ENCODE measurements around the gene MAP4K4.
"Not testable (repeated sequence)": the region's sequence is repeated elsewhere in the genome, so short reads cannot be mapped to it uniquely, and the experiment has no call there.

Gene MAP4K4

GRCh38 chr2:101768556-101769220 lies 71.2 kb downstream of the MAP4K4 start:
- no peak for DNase-seq (ENCODE audit: low read depth)

DNA sequence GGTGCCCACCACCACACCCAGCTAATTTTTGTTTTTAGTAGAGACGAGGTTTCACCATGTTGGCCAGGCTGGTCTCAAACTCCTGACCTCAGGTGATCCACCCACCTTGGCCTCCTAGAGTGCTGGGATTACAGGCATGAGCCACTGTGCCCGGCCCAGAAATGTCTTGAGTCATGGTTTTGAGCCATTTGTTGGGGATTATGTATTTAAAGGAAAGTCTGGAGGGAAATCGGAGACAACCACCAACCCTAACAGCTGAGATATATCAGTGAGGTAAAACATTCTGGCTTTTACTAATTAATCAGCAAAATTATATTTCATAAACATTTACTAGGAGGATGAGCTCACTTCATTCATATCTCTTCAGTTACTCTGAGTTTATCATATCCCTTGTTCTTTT lies 72.2 kb downstream of the MAP4K4 start:
- not testable (repeated sequence) for DNase-seq (ENCODE audit: low read depth)

- DNase-seq (ENCODE audit: low read depth), result no peak
These were observed 73.2 kb downstream of the MAP4K4 start for GRCh38 chr2:101770726-101771125.

GRCh38 chr2:101771227-101771902 lies 73.9 kb downstream of the MAP4K4 start:
- no peak for DNase-seq (ENCODE audit: low read depth)

- DNase-seq (ENCODE audit: low read depth), result no peak
These were observed 74.4 kb downstream of the MAP4K4 start for GRCh38 chr2:101771910-101772321.

- no peak for DNase-seq (ENCODE audit: low read depth)
These were observed 75.6 kb downstream of the MAP4K4 start for GRCh38 chr2:101773137-101773536.

DNA sequence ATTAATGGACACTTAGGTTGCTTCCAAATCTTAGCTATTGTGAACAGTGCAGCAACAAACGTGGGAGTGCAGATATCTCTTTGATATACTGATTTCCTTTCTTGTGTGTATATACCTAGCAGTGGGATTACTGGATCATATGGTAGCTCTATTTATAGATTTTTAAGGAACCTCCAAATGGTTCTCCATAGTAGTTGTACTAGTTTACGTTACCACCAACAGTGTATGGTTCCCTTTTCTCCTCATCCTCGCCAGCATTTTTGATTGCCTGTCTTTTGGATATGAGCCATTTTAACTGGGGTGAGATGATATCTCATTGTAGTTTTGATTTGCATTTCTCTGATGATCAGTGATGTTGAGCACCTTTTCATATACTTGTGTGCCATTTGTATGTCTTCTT lies 76.5 kb downstream of the MAP4K4 start:
- not testable (repeated sequence) for DNase-seq (ENCODE audit: low read depth)

DNA sequence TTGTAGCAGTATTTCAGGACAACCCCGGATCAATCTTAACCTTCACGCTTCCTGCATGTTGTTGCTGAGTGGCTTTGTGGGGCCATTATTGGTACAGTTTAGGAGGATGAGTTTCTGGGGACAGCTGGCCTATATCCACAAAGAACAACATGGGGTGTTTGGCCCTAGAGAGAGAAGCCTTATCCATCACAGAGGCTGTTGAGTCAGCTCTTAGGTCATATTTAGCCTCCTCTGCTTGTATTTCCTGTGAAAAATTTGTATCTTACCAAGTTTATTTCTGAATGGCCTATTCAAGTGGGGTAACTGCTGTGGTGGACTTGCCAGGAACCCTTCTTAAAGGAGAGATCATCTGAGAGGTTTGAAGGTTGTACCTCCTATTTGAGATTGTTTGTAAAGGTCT lies 77.6 kb downstream of the MAP4K4 start:
- no peak for DNase-seq (ENCODE audit: low read depth)

DNA sequence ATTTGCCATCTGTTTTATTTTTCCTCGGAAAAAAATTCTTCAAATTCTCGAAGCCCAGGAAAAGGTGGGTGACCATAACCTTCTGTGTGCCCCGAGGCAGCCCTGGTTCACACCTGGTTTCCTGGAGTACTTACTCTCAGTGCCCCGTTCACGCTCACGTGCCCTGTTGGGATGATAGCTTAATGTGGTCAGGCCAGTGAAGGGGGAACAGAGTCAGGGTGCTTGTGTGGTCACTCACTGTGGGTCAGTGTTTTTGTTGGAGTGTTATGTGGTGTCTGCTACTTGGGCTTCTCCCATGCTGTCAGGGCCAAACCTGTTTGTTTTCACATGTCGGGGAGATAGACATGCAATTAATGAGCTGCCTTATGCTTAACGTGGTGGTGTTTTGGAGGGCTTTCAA lies 78.1 kb downstream of the MAP4K4 start:
- DNase-seq (ENCODE audit: low read depth), result no peak

GRCh38 chr2:101776172-101777043 lies 78.9 kb downstream of the MAP4K4 start:
- no peak for DNase-seq (ENCODE audit: low read depth)

DNA sequence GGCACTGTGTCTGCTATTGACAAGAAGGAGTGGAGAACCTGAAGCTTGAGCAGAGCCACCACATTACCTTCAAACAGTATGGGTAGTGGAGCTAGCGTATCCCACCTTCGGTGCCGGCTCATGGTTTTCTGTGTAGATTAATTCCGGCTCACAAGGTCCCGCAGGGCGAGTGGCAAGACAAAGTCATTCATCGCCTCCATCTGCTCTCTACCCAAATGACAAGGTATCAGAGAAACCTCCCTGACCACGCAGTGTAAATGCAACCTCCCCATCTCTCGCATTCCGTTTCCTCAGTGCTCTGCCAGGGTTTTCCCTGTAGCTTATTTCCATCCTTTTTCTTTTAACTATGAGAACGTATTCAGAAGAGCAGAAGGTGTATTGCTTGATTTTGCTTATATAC lies 79.8 kb downstream of the MAP4K4 start:
- DNase-seq (ENCODE audit: low read depth), result no peak

DNA sequence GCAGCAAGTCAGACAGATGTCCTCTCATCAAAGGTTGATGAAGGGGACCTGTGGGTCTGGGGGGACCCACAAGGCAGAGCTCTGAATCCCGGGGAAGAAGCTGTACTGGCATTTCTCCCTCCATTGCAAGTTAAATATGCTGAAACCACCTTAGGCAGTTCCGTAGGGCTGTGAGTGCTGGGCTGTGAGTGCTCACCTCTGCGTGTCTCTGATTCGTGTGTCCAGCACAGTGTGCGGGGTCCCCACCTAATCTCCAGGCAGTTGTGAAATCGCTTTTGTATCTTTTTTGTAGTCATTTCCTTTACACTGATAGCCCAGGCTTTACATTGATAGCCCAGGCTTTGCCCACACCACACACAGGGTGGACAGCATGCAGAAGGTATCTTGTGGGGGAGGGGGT lies 80.6 kb downstream of the MAP4K4 start:
- DNase-seq (ENCODE audit: low read depth), result no peak

DNA sequence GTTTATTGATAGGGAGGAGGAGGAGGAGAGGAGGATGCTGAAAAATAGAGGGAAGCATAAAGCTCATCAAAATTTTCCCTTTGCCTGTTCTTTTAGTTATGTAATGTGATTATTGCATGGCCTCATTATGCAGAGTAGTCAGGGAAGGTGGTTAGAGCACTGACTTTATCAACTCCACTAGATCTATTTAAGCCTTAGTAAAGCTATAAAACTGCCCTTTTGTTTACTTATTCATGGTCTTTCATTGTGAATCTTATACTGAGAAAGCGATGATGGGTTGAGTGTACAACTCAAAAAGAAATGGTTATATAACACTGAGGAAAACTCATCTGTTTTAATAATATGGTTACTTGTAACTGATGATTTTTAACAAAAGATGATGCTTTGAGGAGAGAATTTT lies 81.7 kb downstream of the MAP4K4 start:
- no peak for DNase-seq (ENCODE audit: low read depth)

DNA sequence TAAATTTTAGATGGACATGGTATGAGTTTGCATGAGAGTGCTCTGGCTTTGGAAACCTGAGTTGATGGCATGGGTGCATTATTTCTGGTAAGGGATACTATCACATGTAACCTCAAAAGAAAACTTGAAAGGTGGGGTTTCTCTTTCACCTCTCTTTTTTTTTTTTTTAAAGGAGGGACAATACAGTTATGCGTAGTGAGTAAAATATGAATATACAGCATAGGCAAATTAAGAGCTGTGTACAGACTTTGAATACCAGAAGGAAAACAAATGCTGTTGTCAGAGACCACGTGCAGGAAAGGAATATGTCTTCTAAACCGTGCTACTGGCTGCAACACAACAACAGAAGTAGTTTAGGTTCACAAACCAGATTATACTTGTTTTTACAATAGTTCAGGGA lies 82.1 kb downstream of the MAP4K4 start:
- DNase-seq (ENCODE audit: low read depth), result no peak

- no peak for DNase-seq (ENCODE audit: low read depth)
These were observed 83.8 kb downstream of the MAP4K4 start for GRCh38 chr2:101781326-101781725.

DNA sequence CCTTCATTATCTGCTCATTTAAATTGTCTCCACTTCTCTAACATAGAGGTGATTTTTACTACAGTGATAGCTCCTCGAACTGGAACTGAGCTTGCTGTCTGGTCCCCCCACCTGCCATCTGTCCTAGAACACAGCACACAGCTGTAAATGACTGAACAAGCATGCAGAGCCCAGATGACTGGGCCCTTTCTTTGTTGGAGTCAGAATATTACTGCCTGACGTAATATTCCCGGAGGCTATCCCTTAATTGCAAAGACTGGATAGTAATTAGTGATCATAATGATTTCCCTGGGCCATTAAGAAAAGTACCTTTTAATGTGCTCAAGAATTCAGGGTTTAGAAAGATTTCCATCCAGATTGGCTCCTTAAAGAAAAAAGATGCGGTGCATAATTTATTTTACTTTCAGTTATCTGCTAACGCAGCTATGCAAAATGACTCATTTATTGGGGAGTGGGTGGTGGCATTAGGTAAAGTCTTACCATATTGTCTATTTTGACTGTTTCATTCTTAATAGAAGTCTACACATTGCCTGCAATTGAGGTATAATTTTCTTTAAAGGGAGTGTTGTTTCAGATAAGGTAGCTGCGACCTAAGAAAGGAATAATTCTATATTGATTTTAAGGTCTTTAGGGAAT lies 84.4 kb downstream of the MAP4K4 start:
- DNase-seq (ENCODE audit: low read depth), result no peak

DNA sequence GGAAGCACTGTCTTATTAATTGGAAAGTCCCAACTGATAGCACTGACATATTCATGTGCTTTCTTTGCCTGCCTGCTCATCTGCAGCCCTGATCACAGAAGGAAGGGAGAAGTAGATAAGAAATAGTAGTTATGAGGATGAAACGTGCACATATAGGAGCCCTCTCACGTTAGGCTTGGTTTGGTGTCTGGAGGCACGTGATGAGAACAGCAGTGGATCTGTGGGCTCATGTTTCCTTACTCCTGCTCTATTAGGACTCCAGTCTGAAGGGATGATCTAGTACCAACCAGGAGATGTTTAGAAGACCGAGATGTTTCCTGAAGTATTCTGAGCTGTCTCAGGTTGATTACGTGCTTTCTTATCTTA lies 84.9 kb downstream of the MAP4K4 start:
- DNase-seq (ENCODE audit: low read depth), result no peak

DNA sequence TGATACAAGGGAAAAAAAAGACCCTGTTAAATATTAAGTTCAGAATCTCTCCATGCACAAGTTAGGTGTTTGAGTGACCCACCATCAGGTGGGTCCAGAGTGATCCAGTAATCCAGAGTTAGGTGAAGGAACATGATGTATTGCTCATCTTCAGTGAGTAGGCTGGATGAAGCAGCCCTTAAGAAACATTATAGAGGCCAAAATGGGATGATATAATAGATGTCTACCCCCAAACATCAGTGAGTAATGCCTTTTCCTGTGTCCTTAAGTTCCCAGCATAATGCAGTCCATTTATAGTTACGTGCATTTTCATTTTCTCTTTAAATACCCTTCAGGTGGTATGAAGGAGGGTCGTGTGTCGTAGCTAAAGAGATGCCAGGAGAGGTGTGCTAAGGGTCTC lies 89.6 kb downstream of the MAP4K4 start:
- no peak for DNase-seq (ENCODE audit: low read depth)

DNA sequence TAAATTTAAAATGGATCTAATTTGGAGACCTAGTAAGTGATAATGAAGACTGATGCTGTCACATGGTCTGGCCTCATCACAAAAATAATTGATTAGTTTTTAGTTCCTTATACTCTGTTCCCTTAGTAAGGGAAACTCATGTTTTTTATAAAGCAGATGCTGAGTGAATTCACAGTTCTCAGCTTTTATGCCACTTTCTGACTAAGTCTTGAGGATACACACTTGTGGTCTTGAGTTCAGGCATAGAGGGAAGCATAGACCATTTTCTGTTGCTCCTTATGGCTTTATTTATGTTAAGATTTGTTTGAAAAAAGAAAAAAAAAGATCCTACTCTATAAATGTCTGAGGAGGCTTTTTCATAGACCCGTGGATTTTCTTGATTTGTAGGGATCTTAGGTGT lies 91.1 kb downstream of the MAP4K4 start:
- DNase-seq (ENCODE audit: low read depth), result no peak

- DNase-seq (ENCODE audit: low read depth), result no peak
These were observed 91.8 kb downstream of the MAP4K4 start for GRCh38 chr2:101788995-101789970.

- DNase-seq (ENCODE audit: low read depth), result no peak
These were observed 92.9 kb downstream of the MAP4K4 start for GRCh38 chr2:101790416-101790815.

All from T-helper 22 cell (primary cell).